HEK293T (cell line): ENCODE results near the gene LRRC3C.

Source experiments
- ARNT ChIP-seq: fragments of 450-650 bp; IDR thresholded peaks from 2 replicates; pipeline ENCODE4 v1.6.1; 2017; ENCODE audit warnings: mild to moderate bottlenecking
- CTBP1 ChIP-seq: fragments of 450-650 bp; IDR thresholded peaks from 2 replicates; pipeline ENCODE4 v1.6.1; 2016; ENCODE audit warnings: borderline replicate concordance
- FOXA1 ChIP-seq: fragments of 450-650 bp; IDR thresholded peaks from 2 replicates; pipeline ENCODE4 v1.6.1; 2016; ENCODE audit warnings: mild to moderate bottlenecking
- FOXM1 ChIP-seq: fragments of 450-650 bp; IDR thresholded peaks from 2 replicates; pipeline ENCODE4 v1.6.1; 2017; ENCODE audit warnings: mild to moderate bottlenecking, borderline replicate concordance
- SP1 ChIP-seq: fragments of 450-650 bp; IDR thresholded peaks from 2 replicates; pipeline ENCODE4 v1.6.1; 2017
- ZNF384 ChIP-seq: fragments of 450-650 bp; IDR thresholded peaks from 2 replicates; pipeline ENCODE4 v1.6.1; 2016

GRCh38 chr17:39908789-39909352, 18.7 kb upstream of the LRRC3C start:
- TF ChIP-seq CTBP1 (no peak), ARNT (no peak), SP1 (no peak), FOXA1 (no peak), ZNF384 (no peak), FOXM1 (no peak)
